GM19467 (cell line): ENCODE results near the gene THOC5.

Source experiments
- ATAC-seq: cut with Tn5 transposase; IDR thresholded peaks from one replicate; pipeline ENCODE4 v1.9.1; 2021; ENCODE audit warnings: mild to moderate bottlenecking, moderate library complexity; ENCODE audit not compliant: unreplicated experiment

THOC5 gene

DNA sequence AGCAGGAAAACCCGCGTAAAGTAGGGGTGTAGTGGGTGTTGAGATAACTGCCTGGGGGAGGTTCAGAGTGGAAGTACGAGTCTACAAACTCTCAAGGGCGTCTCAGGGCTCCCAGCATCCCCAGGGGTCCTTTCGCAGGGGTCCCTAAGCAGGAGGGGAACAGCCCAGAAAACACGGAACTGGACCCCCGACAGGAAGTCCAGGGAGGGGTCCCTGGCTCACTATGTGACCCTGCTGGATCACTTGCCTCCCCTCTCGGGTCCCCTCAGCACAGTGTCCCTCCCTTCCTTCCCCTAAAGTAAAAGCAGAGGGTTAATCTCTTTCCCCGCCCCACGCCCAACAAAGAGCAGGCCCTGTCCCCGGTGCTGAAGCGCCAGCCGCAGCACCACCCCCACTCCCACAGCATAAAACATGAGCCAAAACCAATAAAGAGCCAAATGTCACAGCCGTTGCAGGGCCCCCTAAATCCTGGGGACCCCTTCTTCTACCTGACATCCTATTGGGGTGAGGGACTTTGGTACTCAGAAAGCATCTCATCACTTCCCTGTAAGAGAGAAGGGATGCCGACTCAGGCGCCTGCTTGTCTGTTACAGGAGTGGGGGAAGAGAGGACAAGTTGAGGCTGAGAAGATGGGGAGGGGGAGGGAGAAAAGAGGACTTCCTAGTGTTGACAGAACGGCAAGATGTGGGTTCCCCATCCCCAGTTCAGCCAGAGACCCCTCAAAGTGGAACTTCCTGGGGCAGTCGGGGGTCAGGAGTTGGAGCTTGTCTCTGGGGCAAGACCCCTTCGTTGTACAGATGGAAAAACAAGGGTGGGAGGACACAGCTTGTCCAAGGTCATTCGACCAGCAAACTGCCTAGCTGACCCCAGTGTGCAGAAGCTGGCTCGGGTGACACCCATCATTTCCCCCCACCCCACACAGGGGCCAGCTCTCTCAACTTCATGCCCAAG, 75.0 kb downstream of the THOC5 start:
- no peak for ATAC-seq

GRCh38 chr22:29477723-29478318, 75.7 kb downstream of the THOC5 start:
- no peak for ATAC-seq

DNA sequence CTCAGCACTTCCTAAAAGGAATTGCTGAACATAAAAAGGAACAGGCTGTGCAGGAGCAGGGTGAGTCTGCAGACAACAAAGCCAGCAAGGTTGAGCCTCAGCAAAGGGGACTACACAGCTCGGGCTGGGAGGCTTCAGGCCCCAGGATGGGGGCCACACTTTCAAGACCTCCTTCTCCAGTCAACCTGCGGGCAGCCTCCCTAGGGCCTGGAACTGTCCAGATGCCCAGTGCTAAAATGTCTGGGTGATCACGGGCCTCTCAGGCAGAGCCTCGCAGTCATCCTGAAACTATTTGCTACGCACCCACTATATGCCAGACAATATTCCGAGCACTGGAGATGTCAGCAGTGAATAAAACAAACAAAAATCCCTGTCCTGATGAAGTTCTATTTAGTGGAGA, 77.4 kb downstream of the THOC5 start:
- no peak for ATAC-seq

DNA sequence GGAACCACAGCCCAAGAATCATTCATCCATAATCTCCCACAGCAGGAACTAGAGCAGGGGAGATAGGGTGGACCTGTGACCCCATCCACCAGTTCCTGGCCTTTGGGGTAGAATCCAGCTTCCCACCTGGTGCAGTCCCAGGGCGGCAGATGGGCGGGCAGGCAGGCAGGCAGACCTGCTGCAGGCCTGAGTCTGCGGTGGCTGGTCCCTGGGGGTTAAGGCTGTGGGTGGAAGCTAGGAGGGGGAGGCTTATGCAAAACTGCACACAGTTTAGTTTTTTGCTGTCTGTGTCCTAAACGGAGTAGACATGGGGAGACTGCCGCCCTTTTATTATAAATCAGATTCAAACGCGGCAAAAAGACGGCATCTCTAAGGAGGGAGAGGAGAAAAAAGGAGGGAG, 78.0 kb downstream of the THOC5 start:
- no peak for ATAC-seq

DNA sequence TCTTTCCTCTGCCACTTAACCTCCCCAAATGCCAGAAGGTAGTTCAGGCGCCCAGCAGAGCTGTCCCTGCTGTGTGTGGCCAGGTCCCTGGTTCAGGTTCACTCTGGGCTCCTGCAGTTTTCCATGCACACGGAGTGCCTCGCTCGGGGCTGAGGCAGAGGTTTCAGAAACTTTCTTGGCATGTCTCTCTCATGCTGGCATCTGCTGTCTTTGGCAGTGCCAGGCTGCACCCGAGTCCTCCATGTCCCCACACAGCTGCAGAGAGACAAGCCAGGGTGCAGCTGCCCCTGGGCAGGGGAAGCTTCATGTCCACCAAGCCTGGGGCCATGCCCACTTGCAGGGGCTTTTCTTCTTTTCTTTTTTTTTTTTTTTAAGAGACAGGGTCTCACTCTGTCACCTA, 80.6 kb downstream of the THOC5 start:
- ATAC-seq = no peak

DNA sequence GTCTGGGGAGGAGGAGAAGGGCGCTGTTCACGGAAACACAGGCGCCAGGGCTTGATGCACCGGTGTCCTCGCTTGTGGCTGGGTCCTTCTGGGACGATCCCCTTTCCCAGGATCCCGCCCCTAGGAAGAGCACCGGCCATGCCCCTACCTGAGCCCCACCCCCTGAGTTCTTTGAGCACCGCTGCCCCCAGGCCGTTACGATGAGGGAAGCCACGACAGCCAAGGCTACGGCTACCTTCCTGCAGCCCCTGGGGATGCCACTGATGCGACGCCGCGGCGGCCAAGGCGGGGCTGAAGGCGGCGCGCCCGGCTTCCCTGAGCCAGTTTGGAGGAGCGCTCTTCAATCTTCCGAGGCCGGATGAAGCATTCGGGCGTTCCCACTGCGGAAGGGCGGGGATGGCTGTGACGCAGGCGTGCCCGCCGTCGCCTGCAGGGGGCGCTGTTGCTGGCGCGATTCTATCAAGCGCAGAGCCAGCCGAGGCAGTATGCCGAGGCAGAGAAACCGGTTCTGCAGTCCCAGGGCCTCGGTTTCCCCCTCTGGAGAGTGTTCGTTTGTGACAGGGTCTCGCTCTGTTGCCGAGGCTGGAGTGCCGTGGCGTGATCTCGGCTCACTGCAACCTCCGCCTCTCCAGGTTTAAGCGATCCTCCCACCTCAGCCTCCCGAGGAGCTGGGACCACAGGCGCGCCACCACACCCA, 83.2 kb downstream of the THOC5 start:
- no peak for ATAC-seq

GRCh38 chr22:29469755-29470154, 83.8 kb downstream of the THOC5 start:
- ATAC-seq = no peak

DNA sequence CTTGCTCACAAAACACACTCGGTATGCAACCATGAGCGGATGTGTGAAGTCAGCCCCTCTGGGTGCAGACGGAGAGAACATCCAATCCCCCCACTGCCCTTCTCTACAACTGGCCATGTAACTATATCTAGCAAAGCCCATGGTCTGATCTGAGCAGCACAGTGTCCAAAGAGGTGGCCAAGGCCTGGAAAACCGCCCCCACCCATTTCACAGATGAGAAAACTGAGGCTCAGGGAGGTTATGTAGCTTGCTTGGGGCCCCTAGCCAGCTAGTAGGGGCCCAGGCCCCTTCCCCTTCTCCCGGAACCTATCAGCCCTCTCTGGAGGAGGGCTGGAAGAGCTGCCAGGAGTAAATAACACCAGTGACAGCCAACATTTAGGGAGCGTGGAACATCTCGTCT, 89.0 kb downstream of the THOC5 start:
- no peak for ATAC-seq

- no peak for ATAC-seq
Observed at GRCh38 chr22:29463629-29464028, 89.9 kb downstream of the THOC5 start.

- ATAC-seq = no peak
Observed at GRCh38 chr22:29461263-29461662, 92.3 kb downstream of the THOC5 start.

DNA sequence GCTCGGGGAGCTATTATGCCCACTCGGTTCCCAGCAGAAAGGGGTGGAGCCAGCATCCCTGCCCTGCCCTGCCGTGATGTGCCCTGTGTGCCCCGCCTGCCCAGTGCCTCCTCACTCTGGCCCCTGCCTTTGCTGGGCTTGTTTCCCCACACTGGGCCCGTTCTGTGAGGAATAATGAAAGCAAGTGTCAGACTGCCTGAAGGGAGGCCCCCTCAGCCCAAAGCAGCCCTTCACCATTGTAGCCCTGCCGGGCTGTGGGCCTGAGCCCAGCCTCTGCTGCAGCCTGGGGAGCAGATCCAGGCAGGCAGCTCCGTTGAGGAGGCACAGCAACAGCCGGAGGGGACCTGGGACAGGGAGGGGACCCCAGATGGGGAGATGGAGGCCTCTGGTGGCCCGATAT, 93.8 kb downstream of the THOC5 start:
- no peak for ATAC-seq

DNA sequence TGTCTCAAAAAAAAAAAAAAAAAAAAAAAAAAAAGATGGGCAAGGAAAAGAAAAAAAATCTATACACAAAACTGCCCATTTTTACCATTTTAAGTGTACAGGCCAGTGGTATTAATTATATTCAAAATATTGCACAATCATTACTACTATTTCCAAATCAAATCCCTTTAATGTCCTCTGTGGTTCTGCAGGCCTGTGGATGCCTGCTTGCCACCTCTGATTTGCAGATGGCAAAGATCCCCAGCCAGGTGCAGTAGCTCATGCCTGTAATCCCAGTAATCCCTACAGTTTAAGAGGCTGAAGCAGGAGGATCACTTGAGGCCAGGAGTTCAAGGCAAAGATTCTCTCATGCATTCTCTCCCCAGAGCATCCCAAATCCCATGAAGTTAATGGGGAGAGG, 95.0 kb downstream of the THOC5 start:
- no peak for ATAC-seq

GRCh38 chr22:29457730-29458129, 95.8 kb downstream of the THOC5 start:
- no peak for ATAC-seq

- ATAC-seq = no peak
Observed at GRCh38 chr22:29456211-29456671, 97.3 kb downstream of the THOC5 start.
